GM18498 (cell line): Measurements from ENCODE around the gene FRMD8.
A peak's percentile ranks its signal among the peaks of the same experiment; 100 is the strongest.

Experiments
- ATAC-seq: cut with Tn5 transposase; IDR thresholded peaks from one replicate; pipeline ENCODE4 v1.9.1; 2021; ENCODE audit warnings: mild to moderate bottlenecking, moderate library complexity; ENCODE audit not compliant: unreplicated experiment

FRMD8 gene, protein sequence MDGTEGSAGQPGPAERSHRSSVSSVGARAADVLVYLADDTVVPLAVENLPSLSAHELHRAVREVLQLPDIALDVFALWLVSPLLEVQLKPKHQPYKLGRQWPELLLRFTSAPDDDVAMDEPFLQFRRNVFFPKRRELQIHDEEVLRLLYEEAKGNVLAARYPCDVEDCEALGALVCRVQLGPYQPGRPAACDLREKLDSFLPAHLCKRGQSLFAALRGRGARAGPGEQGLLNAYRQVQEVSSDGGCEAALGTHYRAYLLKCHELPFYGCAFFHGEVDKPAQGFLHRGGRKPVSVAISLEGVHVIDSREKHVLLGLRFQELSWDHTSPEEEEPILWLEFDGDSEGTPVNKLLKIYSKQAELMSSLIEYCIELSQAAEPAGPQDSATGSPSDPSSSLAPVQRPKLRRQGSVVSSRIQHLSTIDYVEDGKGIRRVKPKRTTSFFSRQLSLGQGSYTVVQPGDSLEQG

DNA sequence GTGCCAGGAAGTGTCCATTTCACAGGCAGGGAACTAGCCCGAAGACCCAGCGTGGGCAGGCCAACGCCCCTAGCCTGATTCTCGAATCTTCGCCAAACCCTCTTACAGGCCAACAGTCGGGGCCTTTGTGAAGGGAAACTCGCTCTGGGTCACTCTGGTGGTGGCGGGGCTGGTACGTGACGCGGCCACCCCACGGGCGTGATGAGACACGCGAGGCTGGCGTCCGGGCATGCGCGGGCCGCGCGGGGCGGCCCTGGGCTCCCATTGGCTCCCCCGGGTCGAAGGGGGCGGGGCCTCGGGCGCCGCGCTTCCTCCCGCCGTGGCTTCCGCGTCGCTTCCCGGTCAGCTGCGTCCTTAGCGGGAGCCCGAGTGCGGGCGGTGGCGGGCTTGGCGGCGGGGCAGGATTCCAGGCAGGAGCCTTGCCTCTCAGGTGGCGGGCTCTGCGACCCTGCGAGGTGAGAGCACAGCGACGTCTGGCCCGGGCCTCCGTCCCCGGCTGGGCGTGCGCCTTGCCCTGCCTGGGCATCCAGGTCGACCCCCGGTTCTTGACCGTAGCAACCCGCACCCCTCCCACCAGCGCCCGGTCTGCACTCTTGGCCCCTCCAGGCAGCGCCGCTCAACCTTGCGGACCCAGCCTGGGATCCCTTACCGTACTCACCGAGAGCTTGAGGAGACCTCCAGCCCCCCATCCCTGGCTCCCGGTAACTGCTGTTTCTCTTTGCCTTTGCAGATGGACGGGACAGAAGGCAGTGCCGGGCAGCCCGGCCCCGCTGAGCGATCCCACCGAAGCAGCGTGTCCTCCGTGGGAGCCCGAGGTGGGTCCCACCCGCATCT, at the start of gene FRMD8:
TSS of gene FRMD8 (plus strand) at position 331 of the 834 bp plus-strand sequence. CDS start at position 731, 400 bp downstream.
- peak; percentile 44 for ATAC-seq

DNA sequence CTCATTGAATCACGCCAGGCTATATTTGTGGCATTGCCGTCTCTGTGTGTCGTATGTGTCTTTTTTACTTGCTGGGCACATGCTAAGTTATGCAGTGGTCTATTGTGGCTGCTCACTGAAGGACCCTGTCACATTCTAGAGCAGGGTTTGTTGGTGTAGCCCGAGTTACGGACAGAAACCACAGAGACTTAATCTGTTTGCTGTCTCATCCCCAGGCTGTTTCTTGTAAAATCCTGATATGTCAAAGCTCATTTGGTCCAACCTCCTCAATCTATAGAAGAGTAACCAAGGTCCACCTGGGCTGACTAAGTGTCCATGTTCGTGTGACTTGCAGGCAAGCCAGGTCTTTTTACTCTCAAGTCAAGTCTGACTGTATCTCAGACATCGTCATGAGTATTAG, 47.8 kb upstream of the FRMD8 start:
- no peak for ATAC-seq

DNA sequence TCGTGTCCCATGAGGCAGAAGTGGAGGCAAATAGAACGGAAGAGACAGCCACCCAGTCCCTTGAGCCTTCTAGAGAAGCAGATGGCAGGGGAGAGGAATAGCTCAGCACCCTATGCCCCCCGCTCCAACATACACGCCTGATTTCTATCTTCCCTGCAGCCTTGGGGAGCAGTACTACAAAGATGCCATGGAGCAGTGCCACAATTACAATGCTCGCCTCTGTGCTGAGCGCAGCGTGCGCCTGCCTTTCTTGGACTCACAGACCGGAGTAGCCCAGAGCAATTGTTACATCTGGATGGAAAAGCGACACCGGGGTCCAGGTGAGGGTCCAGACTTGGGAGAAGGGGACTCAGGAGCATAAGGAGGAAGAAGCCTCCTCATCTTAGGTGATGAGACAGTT, 46.2 kb upstream of the FRMD8 start:
- no peak for ATAC-seq

DNA sequence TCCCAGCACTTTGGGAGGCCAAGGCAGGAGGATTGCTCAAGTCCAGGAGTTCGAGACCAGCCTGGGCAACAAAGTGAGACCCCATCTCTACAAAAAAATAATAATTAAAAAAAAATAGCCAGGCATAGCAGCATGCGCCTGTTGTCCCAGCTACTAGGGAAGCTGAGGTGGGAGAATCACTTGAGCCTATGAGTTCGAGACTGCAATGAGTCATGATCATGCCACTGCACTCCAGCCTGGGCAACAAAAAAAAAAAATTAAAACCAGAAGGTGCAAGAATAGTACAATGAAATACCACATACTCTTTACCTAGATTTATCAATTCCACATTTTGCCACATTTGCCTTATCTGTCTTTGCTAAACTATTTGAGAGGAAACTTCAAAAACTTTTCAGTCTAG, 44.6 kb upstream of the FRMD8 start:
- ATAC-seq = no peak

DNA sequence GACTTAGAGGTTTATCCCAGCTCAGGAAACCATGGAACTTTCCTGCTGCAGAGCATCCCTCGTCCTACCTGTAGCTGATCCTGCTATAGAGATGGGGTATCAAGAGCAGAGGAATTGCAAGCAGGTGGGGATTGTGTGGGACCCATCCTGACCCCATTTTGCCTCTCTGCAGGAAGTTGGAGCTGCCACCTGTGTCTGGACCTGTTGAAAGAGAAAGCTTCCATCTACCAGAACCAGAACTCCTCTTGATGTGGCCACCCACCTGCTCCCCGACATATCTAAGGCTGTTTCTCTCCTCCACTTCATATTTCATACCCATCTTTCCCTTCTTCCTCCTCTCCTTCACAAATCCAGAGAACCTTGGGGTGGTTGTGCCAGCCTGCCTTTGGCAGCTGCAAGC, 34.9 kb upstream of the FRMD8 start:
- no peak for ATAC-seq

DNA sequence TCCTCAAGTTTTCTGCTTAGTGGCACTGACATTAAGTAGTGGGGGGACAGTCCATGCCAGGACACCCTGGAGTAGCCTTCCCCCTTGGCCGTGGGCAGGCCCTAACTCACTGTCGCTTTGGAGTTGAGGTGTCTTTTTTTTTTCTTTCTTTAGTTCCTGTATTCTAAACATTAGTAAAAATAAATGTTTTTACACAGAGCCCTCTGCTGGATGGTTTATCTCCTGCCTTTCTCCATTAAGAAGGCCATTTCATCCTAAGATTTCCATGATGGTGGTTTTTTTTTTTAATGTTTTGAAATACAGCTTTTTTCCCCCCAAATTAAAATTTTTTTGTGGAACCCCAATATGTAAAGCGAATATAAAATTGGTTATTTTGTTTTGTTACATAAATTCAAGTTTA, 33.7 kb upstream of the FRMD8 start:
- no peak for ATAC-seq

DNA sequence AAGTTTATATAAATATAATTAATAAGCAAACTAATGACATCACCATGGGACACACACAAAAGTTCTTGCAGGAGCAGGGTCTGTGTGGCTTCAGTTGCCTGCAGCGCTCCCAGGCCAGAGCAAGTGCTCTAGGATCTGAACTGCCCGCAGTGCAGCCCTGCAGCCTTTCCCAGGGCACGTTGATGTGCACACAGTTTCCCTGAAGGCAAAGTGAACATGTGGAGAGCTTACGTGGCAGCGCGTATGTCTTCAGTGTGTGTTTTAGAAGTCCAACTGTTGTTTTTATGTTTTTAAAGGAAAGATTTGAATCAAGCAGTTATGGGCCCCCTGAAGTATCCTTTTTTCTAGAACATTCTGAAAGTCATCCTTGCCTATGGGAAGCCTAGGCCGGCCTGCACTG, 33.1 kb upstream of the FRMD8 start:
- ATAC-seq = no peak

DNA sequence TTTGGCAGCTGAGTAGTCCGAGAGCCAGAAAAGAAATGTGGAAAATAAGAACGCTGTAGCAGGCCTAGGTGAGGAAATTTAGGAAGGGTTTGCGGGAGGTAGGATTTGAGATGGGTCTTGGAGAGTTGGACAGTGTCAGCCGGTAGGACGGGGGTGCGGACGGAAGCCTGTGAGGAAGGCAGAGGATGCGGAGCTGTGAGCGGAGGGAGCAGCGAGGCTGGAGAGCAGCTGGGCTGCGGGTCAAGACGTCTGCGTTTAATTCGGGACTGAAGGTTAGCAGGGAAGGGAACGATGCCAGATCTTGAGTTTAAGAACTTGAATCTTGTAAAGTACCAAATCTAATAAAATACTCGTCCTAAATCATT, 32.6 kb upstream of the FRMD8 start:
- no peak for ATAC-seq

DNA sequence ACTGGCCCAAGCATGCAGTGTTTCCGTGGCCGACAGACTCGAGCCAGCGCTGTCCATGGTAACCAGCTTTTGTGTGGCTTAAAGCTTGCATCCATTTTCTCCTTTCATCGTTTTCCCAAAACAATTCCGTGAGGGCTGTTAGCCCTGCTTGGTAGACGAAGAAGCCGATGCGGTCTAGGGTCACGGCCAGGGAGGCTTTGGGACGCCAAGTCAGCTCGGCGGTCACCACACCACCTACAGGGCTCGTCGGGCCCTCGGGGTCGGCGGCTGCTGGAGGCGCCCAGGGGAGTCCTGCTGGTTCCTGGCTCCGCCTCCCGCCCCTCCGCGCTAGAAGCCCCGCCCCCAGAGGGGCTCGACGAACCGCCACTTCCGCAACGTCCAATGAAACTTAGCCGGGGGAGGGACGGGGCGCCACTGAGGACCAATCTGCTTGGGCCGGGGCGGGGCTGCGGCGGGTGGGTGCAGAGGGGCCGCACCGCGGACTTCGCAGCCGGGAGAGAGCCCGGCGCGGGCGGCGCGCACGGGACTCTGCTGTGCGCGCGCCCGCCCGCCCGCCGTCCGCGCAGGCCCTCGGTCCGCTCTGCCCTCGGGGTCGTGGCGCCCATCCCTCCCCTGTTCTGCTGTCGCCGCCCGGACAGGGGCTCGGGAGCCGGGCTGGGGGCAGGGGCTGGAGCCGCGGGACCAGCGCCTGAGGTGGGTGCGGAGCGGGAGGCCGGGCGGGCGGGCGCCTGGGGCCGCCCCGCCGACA, 32.0 kb upstream of the FRMD8 start, which contains the start of gene TIGD3:
TSS of gene TIGD3 (plus strand) at position 487 of the 748 bp plus-strand sequence. CDS start 1,058 bp downstream, outside the sequence.
- ATAC-seq = peak; percentile 89

DNA sequence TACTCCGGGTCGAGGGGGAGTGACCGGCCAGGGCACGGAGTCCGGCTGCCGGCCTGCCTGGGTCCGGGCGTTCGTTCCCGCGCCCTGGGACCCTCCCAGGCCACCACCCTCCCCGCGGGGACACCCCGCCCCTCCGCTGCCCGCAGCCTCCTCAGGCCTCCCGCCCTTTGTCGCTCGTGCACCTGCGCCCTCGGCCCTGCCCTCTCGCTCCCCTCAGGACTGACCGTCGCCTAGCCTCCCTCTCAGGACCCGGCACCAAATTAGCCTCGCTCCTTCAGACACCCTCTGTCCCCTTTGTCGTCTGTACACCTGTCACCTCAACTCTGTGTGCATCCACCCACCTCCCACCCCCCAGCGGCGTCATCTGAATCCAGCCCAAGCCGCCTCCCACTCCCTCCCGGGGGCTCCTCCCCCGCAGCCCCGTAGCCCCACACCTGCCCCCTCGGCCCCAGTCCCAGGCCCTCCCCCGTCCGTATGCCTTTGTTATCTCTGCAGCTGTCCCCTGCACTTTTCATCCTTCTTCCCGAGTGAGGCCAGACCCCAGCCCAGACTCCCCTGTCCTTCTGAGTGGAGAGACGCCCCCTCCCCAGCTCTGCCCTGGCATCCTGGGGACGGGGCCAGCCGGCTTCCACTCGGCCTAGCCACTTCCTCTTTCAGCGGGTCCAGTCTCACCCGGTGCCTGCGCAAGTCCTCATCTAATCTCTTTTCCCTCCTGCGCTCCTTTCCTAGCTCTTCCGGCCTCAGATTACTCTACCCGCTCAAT, 31.2 kb upstream of the FRMD8 start:
- ATAC-seq = peak; percentile 28

DNA sequence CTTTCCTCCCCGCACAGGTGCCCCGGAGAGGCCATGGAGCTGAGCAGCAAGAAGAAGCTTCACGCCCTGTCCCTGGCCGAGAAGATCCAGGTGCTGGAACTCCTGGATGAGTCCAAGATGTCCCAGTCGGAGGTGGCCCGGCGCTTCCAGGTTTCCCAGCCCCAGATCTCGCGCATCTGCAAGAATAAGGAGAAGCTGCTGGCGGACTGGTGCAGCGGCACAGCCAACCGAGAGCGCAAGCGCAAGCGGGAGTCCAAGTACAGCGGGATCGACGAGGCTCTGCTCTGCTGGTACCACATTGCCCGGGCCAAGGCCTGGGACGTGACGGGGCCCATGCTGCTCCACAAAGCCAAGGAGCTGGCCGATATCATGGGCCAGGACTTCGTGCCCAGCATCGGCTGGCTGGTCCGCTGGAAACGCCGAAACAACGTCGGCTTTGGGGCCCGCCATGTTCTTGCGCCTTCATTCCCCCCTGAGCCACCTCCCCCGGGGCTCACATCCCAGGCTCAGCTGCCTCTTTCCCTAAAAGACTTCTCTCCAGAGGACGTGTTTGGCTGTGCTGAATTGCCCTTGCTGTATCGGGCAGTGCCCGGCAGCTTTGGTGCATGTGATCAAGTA, 30.6 kb upstream of the FRMD8 start:
- ATAC-seq = no peak

DNA sequence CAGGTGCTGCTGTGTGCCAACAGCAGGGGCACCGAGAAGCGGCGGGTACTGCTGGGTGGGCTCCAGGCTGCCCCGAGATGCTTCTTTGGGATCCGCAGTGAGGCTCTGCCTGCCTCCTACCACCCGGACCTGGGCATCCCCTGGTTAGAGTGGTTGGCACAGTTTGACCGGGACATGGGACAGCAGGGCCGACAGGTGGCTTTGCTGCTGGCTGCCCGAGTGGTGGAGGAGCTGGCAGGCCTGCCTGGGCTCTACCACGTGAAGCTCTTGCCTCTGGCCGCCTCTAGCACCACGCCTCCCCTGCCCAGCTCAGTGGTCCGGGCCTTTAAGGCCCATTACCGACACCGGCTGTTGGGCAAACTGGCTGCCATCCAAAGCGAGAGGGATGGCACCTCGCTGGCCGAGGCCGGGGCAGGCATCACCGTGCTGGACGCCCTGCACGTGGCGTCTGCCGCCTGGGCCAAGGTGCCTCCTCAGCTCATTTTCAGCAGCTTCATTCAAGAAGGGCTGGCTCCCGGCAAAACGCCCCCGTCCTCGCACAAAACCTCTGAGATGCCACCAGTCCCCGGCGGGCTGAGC, 30.0 kb upstream of the FRMD8 start:
- ATAC-seq = no peak

DNA sequence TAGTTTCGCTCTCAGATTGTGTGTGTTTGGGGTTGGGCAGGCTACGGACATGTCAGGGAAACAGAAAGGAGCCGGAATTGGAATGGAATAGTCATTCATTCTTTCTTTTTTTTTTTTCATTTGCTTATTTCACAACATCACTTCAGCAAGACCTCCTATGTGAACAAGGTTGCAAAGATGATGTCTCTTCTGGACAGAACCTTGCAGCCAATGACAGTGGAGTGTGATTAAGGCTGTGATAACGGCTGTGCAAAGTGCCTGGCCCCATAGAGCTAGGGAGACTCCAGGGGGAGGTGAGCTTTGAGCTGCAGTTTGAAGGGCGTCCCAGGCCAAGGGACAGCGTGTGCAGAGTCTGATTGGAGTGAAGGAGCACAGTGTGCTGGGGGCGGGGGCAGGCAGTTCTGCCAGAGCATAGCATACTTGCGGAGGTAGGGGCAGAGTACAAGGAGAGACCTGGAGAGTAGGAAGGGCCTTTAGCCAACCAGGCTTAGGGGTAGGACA, 28.5 kb upstream of the FRMD8 start:
- ATAC-seq = no peak

DNA sequence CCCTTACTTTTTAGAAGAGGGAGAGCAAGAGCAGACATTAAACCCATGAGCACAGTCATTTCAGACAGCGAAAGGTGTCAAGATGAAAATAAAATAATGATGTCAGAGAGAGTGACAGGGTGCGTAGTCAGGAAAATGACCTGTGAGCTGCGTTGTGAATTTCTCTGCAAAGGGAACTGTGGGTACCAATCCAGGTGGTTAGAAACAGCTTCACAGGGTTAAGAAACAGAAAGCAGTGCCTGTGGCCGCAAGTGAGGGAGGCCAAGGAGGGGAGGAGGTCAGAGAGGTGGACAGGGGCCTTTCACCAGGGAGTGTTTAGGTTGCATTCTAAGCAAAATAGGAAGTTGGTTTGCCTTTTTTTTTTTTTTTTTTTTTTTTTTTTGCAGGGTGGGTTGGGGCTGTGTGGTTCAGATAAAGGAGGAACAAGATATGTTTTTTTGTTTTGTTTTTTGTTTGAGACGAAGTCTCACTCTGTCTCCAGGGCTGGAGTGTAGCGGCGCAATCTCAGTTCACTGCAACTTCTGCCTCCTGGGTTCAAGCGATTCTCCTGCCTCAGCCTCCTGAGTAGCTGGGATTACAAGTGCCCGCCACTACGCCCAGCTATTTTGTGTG, 24.0 kb upstream of the FRMD8 start:
- peak; percentile 51 for ATAC-seq

DNA sequence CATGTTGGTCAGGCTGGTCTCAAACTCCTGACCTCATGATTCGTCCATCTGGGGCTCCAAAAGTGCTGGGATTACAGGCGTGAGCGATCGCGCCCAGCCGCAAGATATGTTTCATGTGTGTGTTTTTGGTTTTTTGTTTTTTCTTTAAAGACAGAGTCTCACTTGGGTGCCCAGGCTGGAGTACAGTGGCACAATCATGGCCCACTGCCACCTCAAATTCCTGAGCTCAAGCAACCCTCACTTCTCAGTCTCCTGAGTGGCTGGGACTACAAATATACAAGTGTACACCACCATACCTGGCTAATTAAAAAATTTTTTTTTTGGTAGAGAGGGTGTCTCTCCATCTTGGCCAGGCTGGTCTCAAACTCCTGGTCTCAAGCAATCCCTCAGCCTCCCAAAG, 23.5 kb upstream of the FRMD8 start:
- no peak for ATAC-seq

DNA sequence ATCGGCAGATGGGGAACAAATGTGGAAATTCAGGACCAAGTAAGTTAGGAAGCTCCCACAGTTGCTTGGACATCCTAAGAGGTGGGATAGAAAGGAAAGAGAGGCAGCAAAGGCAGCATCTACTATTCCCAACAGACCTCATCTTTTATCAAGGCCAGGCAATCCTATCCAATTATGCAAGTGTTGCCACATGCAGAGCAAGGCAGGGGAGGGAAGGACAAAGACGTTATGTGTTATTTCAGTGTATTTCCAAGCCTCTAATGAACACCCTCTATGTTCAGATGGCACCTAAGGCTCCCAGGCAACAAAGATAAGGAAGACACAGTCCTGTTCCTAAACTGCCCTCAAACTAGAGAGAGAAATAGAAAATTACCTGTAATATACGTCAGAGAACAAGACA, 22.7 kb upstream of the FRMD8 start:
- no peak for ATAC-seq

DNA sequence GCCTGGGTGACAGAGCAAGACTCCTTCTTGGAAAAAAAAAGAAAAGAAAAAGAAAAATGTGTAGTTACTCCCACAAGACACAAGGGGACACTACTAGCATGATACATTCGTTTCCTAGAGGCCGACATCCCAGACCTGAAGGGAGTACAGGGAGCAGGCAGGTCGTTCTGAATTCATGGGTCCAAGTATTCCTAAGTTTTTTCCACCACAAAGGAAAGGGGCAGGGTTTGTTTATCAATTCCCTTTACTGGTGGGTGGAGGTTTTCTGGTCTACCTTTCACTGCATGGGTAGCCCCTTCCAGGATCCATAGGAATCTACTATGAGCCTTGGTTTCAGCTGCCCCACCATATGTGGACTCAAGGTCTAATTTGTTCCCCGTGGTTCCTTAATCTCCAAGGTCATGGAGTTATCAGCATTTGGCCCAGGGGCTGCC, 20.1 kb upstream of the FRMD8 start:
- no peak for ATAC-seq

DNA sequence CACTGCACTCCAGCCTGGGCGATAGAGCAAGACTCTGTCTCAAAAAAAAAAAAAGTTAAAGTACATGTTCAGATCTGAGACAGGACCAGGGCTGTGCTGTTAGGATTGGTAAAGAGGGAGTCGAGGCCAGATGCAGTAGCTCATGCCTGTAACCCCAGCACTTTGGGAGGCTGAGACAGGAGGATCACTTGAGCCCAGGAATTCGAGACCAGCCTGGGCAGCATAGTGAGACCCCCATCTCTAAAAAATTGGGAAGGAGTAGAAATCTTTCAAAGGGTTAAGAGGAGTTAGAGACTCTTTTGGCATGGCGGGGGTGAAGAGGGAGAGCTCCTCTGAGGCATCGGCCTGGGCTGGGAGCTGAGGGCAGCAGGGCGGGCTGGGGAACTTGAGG, 15.8 kb upstream of the FRMD8 start:
- ATAC-seq = no peak
